Measurements from ENCODE around the gene PDGFRB. TPM values are rescaled to one million over a fixed set of nuclear protein-coding genes. Genes with fewer than 3 reads are reported as not detected.

Gene PDGFRB
- total RNA-seq, 1 donor from 2014 or later: 2.9 TPM

- Mint-ChIP-seq H3K27me3 (ENCODE audit: unreplicated experiment) (peaks cover 10% of the 10 kb centered on the region), H3K4me1 (ENCODE audit: low read depth, unreplicated experiment) (peaks cover 3% of the 10 kb centered on the region), H3K4me3 (ENCODE audit: unreplicated experiment) (no peak overlapping the region)
These were observed 41.8 kb upstream of the PDGFRB start for GRCh38 chr5:150197476-150197875.

GRCh38 chr5:150196986-150197385 lies 41.3 kb upstream of the PDGFRB start:
- Mint-ChIP-seq H3K27me3 (ENCODE audit: unreplicated experiment) (peaks cover 12% of the 10 kb centered on the region), H3K27ac (ENCODE audit: unreplicated experiment) (no peak overlapping the region), H3K36me3 (ENCODE audit: unreplicated experiment) (peaks cover 9% of the 10 kb centered on the region), H3K4me1 (ENCODE audit: low read depth, unreplicated experiment) (peaks cover 3% of the 10 kb centered on the region), H3K9me3 (ENCODE audit: unreplicated experiment) (peaks cover 7% of the 10 kb centered on the region), H3K4me3 (ENCODE audit: unreplicated experiment) (no peak overlapping the region)
- no peak for DNase-seq
- no peak for TF ChIP-seq CTCF (IDR thresholded peaks at IDR 0.05; ENCODE audit: partially characterized antibody, unreplicated experiment)

More at GRCh38 chr5:150197476-150197875, 41.8 kb upstream of the PDGFRB start:
- no peak for TF ChIP-seq CTCF (IDR thresholded peaks at IDR 0.05; ENCODE audit: partially characterized antibody, unreplicated experiment)
- Mint-ChIP-seq H3K27ac (ENCODE audit: unreplicated experiment) (no peak overlapping the region), H3K9me3 (ENCODE audit: unreplicated experiment) (peaks cover 7% of the 10 kb centered on the region), H3K36me3 (ENCODE audit: unreplicated experiment) (peaks cover 9% of the 10 kb centered on the region)
- no peak for DNase-seq

GRCh38 chr5:150196514-150196913 lies 40.9 kb upstream of the PDGFRB start:
- H3K4me1 Mint-ChIP-seq (ENCODE audit: low read depth, unreplicated experiment): peaks cover 3% of the 10 kb centered on the region
- no peak overlapping the region for H3K4me3 Mint-ChIP-seq (ENCODE audit: unreplicated experiment)
- TF ChIP-seq CTCF (IDR thresholded peaks at IDR 0.05; ENCODE audit: partially characterized antibody, unreplicated experiment): no peak
- H3K27me3 Mint-ChIP-seq (ENCODE audit: unreplicated experiment): peaks cover 17% of the 10 kb centered on the region
- no peak for DNase-seq
- H3K9me3 Mint-ChIP-seq (ENCODE audit: unreplicated experiment): peaks cover 7% of the 10 kb centered on the region
- H3K27ac Mint-ChIP-seq (ENCODE audit: unreplicated experiment): no peak overlapping the region
- H3K36me3 Mint-ChIP-seq (ENCODE audit: unreplicated experiment): peaks cover 9% of the 10 kb centered on the region

- no peak overlapping the region for H3K27ac Mint-ChIP-seq (ENCODE audit: unreplicated experiment)
- H3K4me3 Mint-ChIP-seq (ENCODE audit: unreplicated experiment): no peak overlapping the region
- H3K27me3 Mint-ChIP-seq (ENCODE audit: unreplicated experiment): peaks cover 18% of the 10 kb centered on the region
- no peak for DNase-seq
- peaks cover 3% of the 10 kb centered on the region for H3K4me1 Mint-ChIP-seq (ENCODE audit: low read depth, unreplicated experiment)
- no peak for TF ChIP-seq CTCF (IDR thresholded peaks at IDR 0.05; ENCODE audit: partially characterized antibody, unreplicated experiment)
- H3K9me3 Mint-ChIP-seq (ENCODE audit: unreplicated experiment): peaks cover 7% of the 10 kb centered on the region
- H3K36me3 Mint-ChIP-seq (ENCODE audit: unreplicated experiment): peaks cover 9% of the 10 kb centered on the region
These were observed 40.3 kb upstream of the PDGFRB start for GRCh38 chr5:150195736-150196485.

- Mint-ChIP-seq H3K4me3 (ENCODE audit: unreplicated experiment) (no peak overlapping the region), H3K9me3 (ENCODE audit: unreplicated experiment) (peaks cover 6% of the 10 kb centered on the region), H3K36me3 (ENCODE audit: unreplicated experiment) (peaks cover 9% of the 10 kb centered on the region), H3K4me1 (ENCODE audit: low read depth, unreplicated experiment) (peaks cover 3% of the 10 kb centered on the region), H3K27ac (ENCODE audit: unreplicated experiment) (no peak overlapping the region), H3K27me3 (ENCODE audit: unreplicated experiment) (peaks cover 21% of the 10 kb centered on the region)
- no peak for DNase-seq
- no peak for TF ChIP-seq CTCF (IDR thresholded peaks at IDR 0.05; ENCODE audit: partially characterized antibody, unreplicated experiment)
These were observed 36.8 kb upstream of the PDGFRB start for GRCh38 chr5:150192462-150192861.

Data from glutamatergic neuron (in vitro differentiated cells).